ENCODE measurements around the gene ZKSCAN4. TPM values are rescaled to one million over a fixed set of nuclear protein-coding genes. Genes with fewer than 3 reads are reported as not detected.

The ZKSCAN4 gene
- total RNA-seq, 1 donor from 2014 or later: 4.5 TPM

GRCh38 chr6:28248916-28249315 lies 3.2 kb downstream of the ZKSCAN4 start:
- peak; percentile 47 for DNase-seq

- no peak for DNase-seq
Measured at GRCh38 chr6:28245206-28245941, 6.7 kb downstream of the ZKSCAN4 start.

- DNase-seq: no peak
Measured at GRCh38 chr6:28243946-28244345, 8.1 kb downstream of the ZKSCAN4 start.

GRCh38 chr6:28240471-28240870 lies 11.6 kb downstream of the ZKSCAN4 start:
- DNase-seq: no peak

GRCh38 chr6:28239636-28240035 lies 12.4 kb downstream of the ZKSCAN4 start:
- no peak for DNase-seq

GRCh38 chr6:28235912-28236452 lies 16.1 kb downstream of the ZKSCAN4 start:
- DNase-seq: no peak

- DNase-seq: no peak
Measured at GRCh38 chr6:28232785-28233184, 19.3 kb downstream of the ZKSCAN4 start.

GRCh38 chr6:28226460-28226859 lies 25.6 kb downstream of the ZKSCAN4 start:
- DNase-seq: no peak

- DNase-seq: peak; percentile 43
Measured at GRCh38 chr6:28225056-28225834, 26.8 kb downstream of the ZKSCAN4 start, which contains the start of gene ZSCAN9. ZSCAN9 (plus strand) TSS chr6:28225275; CDS start chr6:28227085, 1,810 bp downstream.

- no peak for DNase-seq
Measured at GRCh38 chr6:28224131-28225055, 27.7 kb downstream of the ZKSCAN4 start.

- DNase-seq: no peak
Measured at GRCh38 chr6:28220257-28221133, 31.6 kb downstream of the ZKSCAN4 start.

- peak; percentile 9 for DNase-seq
Measured at GRCh38 chr6:28218312-28219248, 33.5 kb downstream of the ZKSCAN4 start.

- DNase-seq: no peak
Measured at GRCh38 chr6:28217890-28218289, 34.2 kb downstream of the ZKSCAN4 start.

- no peak for DNase-seq
Measured at GRCh38 chr6:28215425-28215824, 36.6 kb downstream of the ZKSCAN4 start.

- no peak for DNase-seq
Measured at GRCh38 chr6:28213213-28213523, 38.9 kb downstream of the ZKSCAN4 start.

GRCh38 chr6:28212510-28213212 lies 39.4 kb downstream of the ZKSCAN4 start:
- no peak for DNase-seq

GRCh38 chr6:28211840-28212509 lies 40.1 kb downstream of the ZKSCAN4 start:
- DNase-seq: no peak

- DNase-seq: no peak
Measured at GRCh38 chr6:28209753-28210535, 42.1 kb downstream of the ZKSCAN4 start.

Measured in skin of body (tissue), 2 donors.